T-helper 1 cell treated with Interleukin-12 subunit alpha and Interleukin-12 subunit beta and Interleukin-4 antibody, amounts not matched to agents 30 ng/mL and 1 ng/mL, for 36 hours (primary cell): ENCODE measurements around the gene TMEM214. TPM values are rescaled to one million over a fixed set of nuclear protein-coding genes. Genes with fewer than 3 reads are reported as not detected.

Experiments
- intact Hi-C: fragments of 100-400 bp; cut with micrococcal nuclease; formaldehyde crosslinking; loops from one replicate; pipeline ENCODE4 v1.15.1; 2024
- total RNA-seq: library from RNA; stranded (reverse); gene quantifications from 2 replicates; pipeline ENCODE4 v1.2.3, GENCODE V29; 2022

Gene TMEM214
- total RNA-seq, 1 donor from 2014 or later: 117 TPM

GRCh38 chr2:27009083-27009482 lies 23.7 kb upstream of the TMEM214 start:
- intact Hi-C loops: no loop called here

DNA sequence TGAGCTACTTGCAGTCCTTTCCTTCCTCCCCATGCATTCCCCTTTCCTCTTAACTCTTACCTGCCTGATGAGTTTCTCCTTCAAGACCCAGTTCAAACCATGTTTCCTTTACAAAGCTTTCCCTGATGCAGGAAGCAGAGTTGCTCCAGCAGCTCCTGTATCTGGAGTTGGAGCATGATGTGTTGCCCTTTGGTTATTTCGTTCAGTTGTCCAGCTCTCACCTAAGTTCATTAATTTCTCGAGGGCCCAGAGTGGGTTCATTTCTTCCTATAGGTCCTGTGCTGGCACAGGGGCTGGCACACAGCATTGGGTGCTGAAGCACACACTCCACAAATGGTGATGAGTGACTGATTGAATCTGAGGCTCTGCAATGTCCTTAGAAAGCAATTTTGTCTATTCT lies 23.0 kb upstream of the TMEM214 start:
- intact Hi-C loops: no loop called here

DNA sequence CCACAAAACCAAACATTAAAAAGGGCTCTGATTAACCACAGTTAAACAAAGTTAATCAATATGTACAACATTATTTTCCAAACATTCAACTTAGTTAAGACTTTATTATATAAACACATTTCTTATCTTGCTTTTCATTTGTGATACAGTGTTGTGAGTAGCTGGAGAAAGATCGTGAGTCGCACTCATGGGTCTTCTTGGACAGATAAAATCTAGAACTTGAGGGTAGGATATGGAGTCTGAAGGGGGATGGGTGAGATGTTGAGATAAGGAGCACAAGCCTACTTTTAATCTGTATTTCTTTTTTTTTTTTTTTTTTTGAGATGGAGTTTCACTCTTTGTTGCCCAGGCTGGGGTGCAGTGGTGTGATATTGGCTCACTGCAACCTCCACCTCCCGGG lies 22.6 kb upstream of the TMEM214 start:
- intact Hi-C loops: no loop called here

- intact Hi-C loops: no loop called here
These were observed 19.0 kb upstream of the TMEM214 start for GRCh38 chr2:27013738-27014137.

- intact Hi-C loops: no loop called here
These were observed 17.9 kb upstream of the TMEM214 start for GRCh38 chr2:27014771-27015433.

- intact Hi-C loops: loop anchor here (1.0 to 2.0 kb wide), 2 partner anchors 56 to 170 kb away; no protein-coding TSS in a partner anchor
These were observed 15.9 kb upstream of the TMEM214 start for GRCh38 chr2:27016801-27017325.

DNA sequence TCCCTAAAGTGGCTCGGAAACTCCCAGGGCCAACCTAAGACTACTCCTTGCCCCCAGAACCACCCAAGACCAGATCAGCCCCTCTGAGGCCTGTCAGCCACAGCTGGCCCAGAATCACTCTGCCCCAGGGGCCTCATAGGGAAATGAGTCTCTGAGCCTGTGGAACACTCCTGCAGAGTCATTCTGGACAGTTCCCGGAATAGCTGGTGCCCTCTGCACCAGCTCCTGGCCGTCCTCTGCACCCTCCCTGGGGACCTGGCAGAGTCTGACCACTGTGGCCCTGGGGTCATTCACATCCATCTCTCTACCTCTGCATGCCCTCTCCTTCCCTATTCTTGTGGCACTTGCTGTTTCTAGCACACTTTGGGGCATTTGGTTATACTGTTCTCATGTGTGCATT lies 14.6 kb upstream of the TMEM214 start:
- intact Hi-C loops: no loop called here

GRCh38 chr2:27019459-27019858 lies 13.3 kb upstream of the TMEM214 start:
- intact Hi-C loops: no loop called here

DNA sequence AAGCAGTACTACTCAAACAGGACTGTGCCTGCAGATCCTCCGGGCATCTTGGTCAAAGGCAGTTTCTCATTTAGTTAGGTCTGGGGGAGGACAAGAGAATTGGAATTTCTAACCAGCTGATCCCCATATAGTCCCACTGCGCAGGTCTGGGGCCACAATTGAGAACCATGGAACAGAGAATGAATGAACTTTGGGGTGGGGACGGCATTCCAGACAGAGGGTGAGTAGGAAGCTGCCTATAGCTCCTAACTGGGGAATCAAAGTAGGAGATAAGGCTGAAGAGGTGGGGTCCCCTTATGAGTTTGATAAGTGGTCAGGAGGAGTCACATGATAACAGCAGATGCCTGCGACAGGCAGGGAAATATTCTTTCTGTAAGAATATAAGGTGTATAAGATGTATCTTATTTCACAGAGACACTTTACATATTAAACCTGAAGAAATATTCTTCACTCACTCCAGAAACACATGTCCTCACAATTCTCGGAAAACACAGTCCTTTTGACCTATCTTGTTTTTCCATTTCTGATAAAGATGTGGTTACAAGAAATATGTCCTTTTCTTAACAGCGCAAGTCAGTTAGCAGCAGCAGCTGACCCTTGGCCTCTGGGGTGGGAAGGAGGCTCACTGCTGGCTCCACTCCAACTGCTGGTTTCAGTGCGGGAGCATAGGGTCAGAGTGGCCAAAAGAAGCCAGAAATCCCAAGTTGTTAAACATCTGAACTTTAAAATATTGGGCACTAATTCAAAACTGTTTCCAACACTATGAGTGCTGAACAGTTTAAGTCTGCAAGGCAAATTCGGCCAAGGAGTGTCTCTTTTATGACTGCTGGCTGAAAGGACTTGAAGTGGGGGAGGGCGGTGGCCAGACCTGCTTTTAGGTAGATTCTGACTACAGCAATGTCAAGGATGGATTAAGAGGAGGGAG lies 12.6 kb upstream of the TMEM214 start:
- intact Hi-C loops: no loop called here

DNA sequence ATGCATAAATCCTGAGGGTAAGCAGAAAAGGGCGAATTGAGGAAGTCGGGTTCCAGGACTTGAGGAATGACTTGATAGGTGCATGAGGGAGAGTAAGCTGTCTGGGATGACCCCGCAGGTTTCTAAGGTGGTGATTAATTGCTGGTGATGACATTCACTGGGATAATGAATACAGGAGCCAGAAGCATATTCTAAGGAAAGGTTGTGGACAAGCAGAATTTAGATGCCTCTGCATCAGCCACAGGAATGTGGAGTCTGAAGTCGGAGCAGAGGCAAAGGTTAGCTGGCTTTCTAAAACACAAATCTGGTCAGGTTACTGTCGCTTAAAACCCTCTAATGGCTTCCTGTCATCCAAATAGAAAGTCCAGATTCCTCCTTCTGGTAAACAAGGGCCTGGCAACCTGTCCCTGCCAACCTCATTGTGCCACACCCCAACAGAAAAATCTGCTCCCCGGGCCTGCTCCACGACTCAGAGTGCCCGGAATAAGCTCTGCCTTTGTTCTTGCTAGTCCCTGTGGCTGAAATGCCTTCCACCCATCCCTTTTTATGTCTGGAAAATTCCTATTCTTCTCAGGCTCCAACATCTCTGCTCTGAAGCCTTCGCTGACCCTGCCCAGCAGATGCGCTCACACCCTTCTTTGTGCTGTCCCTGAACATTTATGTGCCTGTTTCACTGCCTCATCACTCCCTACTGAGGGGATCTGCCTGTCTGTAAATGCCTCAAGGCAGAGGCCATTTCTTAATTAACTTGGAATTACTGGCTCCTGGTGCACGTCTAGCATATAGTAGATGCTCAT lies 11.3 kb upstream of the TMEM214 start:
- intact Hi-C loops: no loop called here

DNA sequence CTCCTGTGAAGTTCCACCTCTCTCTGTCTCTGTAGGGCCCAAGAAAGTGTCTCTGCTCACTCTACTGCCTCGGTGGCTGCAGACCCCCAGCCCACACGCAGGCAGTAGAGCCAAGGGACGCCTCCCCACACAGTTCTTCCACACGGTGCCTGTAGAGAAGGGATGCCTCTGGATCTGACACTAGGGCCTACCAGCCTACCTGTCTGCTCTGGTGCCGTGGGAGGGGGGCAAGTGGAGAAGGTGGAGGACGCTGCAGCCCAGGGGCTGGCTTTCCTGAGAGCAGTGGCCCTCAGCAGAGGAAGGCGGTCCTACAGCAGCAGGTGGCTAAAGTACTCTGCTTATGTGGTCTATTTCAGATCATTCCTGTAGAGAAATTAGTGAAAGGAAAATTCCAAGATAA lies 9.0 kb upstream of the TMEM214 start:
- intact Hi-C loops: no loop called here

DNA sequence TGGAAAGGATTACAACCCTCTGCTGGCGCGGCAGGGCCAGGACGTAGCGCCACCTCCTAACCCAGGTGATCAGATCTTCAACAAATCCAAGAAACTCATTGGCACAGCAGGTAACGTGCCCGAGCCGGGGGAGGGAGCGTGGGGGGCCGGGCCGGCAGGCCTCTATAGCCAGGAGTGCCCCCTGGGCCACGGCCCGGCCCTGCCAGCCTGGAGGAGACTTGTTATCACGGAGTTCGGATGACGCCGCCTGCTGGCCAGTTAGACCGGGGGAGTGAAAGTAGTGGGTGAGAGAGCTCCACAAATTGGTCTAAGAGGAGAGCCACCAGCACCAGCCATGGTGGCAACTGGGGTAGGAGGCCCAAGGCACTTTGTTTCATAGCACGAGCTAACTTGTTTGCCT lies 8.6 kb upstream of the TMEM214 start:
- intact Hi-C loops: no loop called here

GRCh38 chr2:27024812-27025211 lies 8.0 kb upstream of the TMEM214 start:
- intact Hi-C loops: no loop called here

DNA sequence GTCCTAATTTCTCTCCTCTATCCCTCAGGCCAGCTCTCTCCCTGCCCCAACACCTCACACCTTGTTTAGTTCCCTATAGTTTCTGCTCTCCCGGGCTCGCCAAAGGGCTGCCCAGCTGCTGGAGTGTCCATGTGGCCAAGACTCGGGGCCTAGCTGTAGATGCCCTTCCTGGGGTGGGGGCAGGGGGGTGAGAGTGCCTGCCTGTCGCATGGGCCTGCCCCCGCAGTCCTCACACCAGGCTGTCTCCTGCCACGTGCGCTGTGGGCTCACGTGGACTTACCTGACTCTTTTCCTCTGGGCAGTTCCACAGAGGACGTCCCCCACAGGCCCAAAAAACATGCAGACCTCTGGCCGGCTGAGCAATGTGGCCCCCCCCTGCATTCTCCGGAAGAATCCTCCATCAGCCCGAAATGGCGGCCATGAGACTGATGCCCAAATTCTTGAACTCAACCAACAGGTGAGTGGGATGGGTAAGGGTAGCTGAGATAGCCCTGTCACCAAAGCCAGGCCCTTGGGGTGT lies 7.4 kb upstream of the TMEM214 start:
- intact Hi-C loops: no loop called here

DNA sequence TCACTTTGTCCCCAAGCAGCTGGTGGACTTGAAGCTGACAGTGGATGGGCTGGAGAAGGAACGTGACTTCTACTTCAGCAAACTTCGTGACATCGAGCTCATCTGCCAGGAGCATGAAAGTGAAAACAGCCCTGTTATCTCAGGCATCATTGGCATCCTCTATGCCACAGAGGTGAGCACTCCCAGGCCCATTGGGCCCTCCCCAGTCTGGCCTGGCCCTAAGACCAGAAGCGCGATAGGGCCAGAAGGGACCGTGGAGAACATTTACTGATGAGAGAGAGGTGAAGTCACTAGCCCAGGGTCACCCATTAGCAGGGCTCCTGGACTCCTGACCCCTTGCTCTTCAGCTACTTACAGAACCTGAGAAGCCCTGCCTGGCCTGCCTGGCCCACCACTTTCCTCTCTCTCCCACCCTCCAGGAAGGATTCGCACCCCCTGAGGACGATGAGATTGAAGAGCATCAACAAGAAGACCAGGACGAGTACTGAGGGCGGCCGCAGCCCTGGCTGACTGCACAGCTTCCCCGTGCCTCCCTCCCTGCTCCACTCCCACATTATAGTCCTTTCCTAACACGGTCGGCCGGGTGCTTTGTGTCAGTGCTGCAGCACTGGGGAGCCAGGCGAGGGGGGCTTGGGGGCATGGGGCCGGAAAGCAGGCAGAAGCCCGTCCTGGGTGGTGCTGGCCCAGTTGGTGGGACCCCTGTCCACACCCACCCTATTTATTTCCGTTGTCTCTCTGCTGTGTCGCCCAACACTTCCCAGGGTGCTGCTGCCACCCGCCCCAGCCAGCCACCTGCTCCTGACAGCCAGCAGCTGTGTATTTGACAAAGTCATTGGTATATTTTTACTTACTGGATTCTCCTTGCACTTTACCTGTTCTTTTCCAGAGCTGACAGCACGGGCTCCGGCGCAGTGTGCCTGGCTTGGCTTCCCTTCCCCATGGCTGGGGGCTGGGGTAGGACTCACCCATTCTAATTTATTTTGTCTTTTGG lies 6.6 kb upstream of the TMEM214 start:
- intact Hi-C loops: no loop called here

GRCh38 chr2:27027211-27027651 lies 5.5 kb upstream of the TMEM214 start:
- intact Hi-C loops: no loop called here

GRCh38 chr2:27029051-27029450 lies 3.7 kb upstream of the TMEM214 start:
- intact Hi-C loops: no loop called here

- intact Hi-C loops: loop anchor here (1.0 to 5.0 kb wide), 5 partner anchors 230 to 339 kb away; partner anchors contain the start of genes CENPA, EIF2B4, GTF3C2 and SLC30A3
These were observed 588 bp downstream of the TMEM214 start for GRCh38 chr2:27033253-27033852.

GRCh38 chr2:27038012-27038411 lies 5.2 kb downstream of the TMEM214 start:
- intact Hi-C loops: no loop called here
